H1 (cell line): Measurements from ENCODE around the gene SH3YL1. TPM values are rescaled to one million over a fixed set of nuclear protein-coding genes. Genes with fewer than 3 reads are reported as not detected.

Experiments used
- ASH2L ChIP-seq: fragments of 200-600, 300-600 bp; sonication (generic); IDR thresholded peaks from one replicate; pipeline ENCODE4 v1.7.1; 2017; ENCODE audit warnings: low read length
- BACH1 ChIP-seq: IDR thresholded peaks from 2 replicates; pipeline ENCODE4 v1.6.1; 2012; ENCODE audit warnings: low read length, improper control_type of control experiment
- CHD1 ChIP-seq: IDR thresholded peaks from 2 replicates; pipeline ENCODE4 v1.6.1; 2012; ENCODE audit warnings: low read depth, low read length, improper control_type of control experiment
- RNF2 ChIP-seq: fragments of 200-900, 300-1000 bp; sonication (generic); IDR thresholded peaks from 2 replicates; pipeline ENCODE4 v1.7.1; 2016; ENCODE audit warnings: borderline replicate concordance, low read depth, mild to moderate bottlenecking, antibody characterized with exemption, low read length; ENCODE audit not compliant: poor library complexity, severe bottlenecking; ENCODE audit errors: missing control alignments
- SUZ12 ChIP-seq: fragments of 200-600 bp; sonication (generic); IDR thresholded peaks from 2 replicates; pipeline ENCODE4 v1.6.1; 2012; ENCODE audit warnings: mild to moderate bottlenecking, inconsistent platforms, low read length, moderate library complexity, mixed read lengths
- TAF1 ChIP-seq: IDR thresholded peaks from 2 replicates; pipeline ENCODE4 v1.6.1; 2011; ENCODE audit warnings: mild to moderate bottlenecking, low read depth, low read length
- polyA plus RNA-seq, 7 experiments: library from polyadenylated mRNA; depleted of rRNA in 3 of 7; stranded (reverse) in 5 of 7; unstranded in 2 of 7; fragments of >200 nt in 5 of 7; fragments of 200-250 nt in 2 of 7; gene quantifications; 1 replicate in 5 of 7; 2 replicates in 1 of 7; 4 replicates in 1 of 7; pipeline versions ENCODE4 v1.2.1 to v1.2.3, GENCODE V29; 2011 to 2013; ENCODE audit warnings: missing spikeins in 2 of 7, mixed read lengths in 2 of 7
- total RNA-seq: library from RNA; stranded (reverse); fragmentation: NEBNext Ultra II Directional; extraction: Animal tissue kit (Norgen Biotek cat#: 25700); gene quantifications from 2 replicates; pipeline ENCODE4 v1.2.1, GENCODE V29; 2021

Gene SH3YL1
- total and polyA plus RNA-seq, 2 of the 8 experiments (the other 6 are each of a cell fraction or from before 2014, with no cell fraction given): 13.6 to 37.2 TPM

DNA sequence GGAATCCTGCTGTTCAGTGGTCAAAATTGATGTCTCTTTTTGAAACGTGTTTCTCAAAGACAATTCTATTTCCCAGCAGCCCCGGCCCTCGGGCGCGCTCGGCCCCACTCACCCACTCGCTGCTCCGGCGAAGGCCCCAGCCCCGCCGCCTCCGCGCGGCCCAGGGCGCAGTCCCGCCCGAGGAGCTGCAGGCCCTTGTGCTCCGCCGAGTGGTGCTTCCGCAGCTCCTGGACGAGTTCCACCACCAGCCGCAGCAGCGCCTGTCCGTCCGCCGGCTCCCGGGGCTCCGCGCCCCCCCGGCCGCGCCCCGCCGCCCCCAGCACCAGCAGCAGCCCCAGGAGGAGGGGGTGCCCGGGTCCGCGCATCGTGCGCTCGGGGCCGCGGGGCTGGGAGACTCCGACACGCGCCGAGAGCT lies 23.6 kb upstream of the SH3YL1 start (continued):
- TF ChIP-seq RNF2: no peak
- no peak for TF ChIP-seq TAF1
- peak; percentile 47 for TF ChIP-seq ASH2L
- peak; percentile 24; the same call in 1 of the 2 replicates for TF ChIP-seq CHD1
- no peak for TF ChIP-seq BACH1
- TF ChIP-seq SUZ12: no peak; the same call in 1 of the 2 replicates
